ENCODE measurements around the gene MRTFB. TPM values are rescaled to one million over a fixed set of nuclear protein-coding genes. Genes with fewer than 3 reads are reported as not detected.

The MRTFB gene
- total RNA-seq, 1 experiment from 2014 or later, result 67.3 TPM

GRCh38 chr16:14314116-14314515 is 243.0 kb downstream of the MRTFB start:
- Mint-ChIP-seq H3K27me3 (ENCODE audit: unreplicated experiment) (no peaks in the 10 kb centered on the region), H3K4me3 (ENCODE audit: low read depth, unreplicated experiment) (no peak overlapping the region), H3K36me3 (ENCODE audit: insufficient read depth, unreplicated experiment) (peaks cover 7% of the 10 kb centered on the region), H3K9me3 (ENCODE audit: low read depth, unreplicated experiment) (no peaks in the 10 kb centered on the region), H3K27ac (ENCODE audit: unreplicated experiment) (no peak overlapping the region), H3K4me1 (ENCODE audit: low read depth, unreplicated experiment) (peaks cover 18% of the 10 kb centered on the region)
- no peak for DNase-seq
- intact Hi-C loops (cut with micrococcal nuclease; ENCODE audit: unreplicated experiment), result no loop called here
- no TSS peak for BruUV-seq (replicated peaks)
- CTCF ChIA-PET, result no interaction called here
- no peak for TF ChIP-seq CTCF (IDR thresholded peaks at IDR 0.05; ENCODE audit: unreplicated experiment)

GRCh38 chr16:14315683-14316320 is 244.7 kb downstream of the MRTFB start:
- H3K9me3 Mint-ChIP-seq (ENCODE audit: low read depth, unreplicated experiment), result no peaks in the 10 kb centered on the region
- no peak overlapping the region for H3K27ac Mint-ChIP-seq (ENCODE audit: unreplicated experiment)
- intact Hi-C loops (cut with micrococcal nuclease; ENCODE audit: unreplicated experiment), result no loop called here
- H3K4me1 Mint-ChIP-seq (ENCODE audit: low read depth, unreplicated experiment), result peaks cover 1% of the 10 kb centered on the region
- no peak for TF ChIP-seq CTCF (IDR thresholded peaks at IDR 0.05; ENCODE audit: unreplicated experiment)
- H3K36me3 Mint-ChIP-seq (ENCODE audit: insufficient read depth, unreplicated experiment), result no peaks in the 10 kb centered on the region
- CTCF ChIA-PET, result interaction anchor here (0.7 kb wide), 1 partner anchor 10 kb away, joined by 7 read pairs; no protein-coding TSS in a partner anchor
- H3K27me3 Mint-ChIP-seq (ENCODE audit: unreplicated experiment), result no peaks in the 10 kb centered on the region
- H3K4me3 Mint-ChIP-seq (ENCODE audit: low read depth, unreplicated experiment), result no peak overlapping the region
- BruUV-seq (replicated peaks), result no TSS peak
- no peak for DNase-seq

Small RNA genes within 50 kb of the gene (microRNA-seq; reads per million reads assigned to microRNA genes)
- gene MIR193B (165 reads per million, percentile 70 among the genes with 10 or more reads in this experiment), gene MIR365A (6.7 reads per million, percentile 23 among the genes with 10 or more reads in this experiment)

Other genes starting within 250 kb of the MRTFB start
- gene ERCC4, start 151.2 kb upstream of the MRTFB start, total RNA-seq (2022), result 19.7 and 21.1 TPM in 2 replicates